HFFc6 (cell line): ENCODE measurements around the gene SLC26A6. TPM values are rescaled to one million over a fixed set of nuclear protein-coding genes. Genes with fewer than 3 reads are reported as not detected.

Experiments
- DNase-seq: peaks from one replicate; pipeline ENCODE4 v3.0.0-alpha.2; 2018
- H3K27ac Mint-ChIP-seq: 2 replicates; pipeline ENCODE4 v1.8.0; 2020; ENCODE audit warnings: mild to moderate bottlenecking, mixed read lengths
- H3K27me3 Mint-ChIP-seq: 2 replicates; pipeline ENCODE4 v1.8.0; 2021; ENCODE audit warnings: mild to moderate bottlenecking, moderate library complexity, mixed read lengths; ENCODE audit not compliant: insufficient read depth
- H3K36me3 Mint-ChIP-seq: 2 replicates; pipeline ENCODE4 v1.8.0; 2021; ENCODE audit warnings: low read depth, mixed read lengths
- H3K4me1 Mint-ChIP-seq: 2 replicates; pipeline ENCODE4 v1.8.0; 2020; ENCODE audit warnings: low read depth, mixed read lengths
- H3K4me3 Mint-ChIP-seq: 2 replicates; pipeline ENCODE4 v1.8.0; 2020; ENCODE audit warnings: mild to moderate bottlenecking, moderate library complexity, mixed read lengths
- H3K9me3 Mint-ChIP-seq: 2 replicates; pipeline ENCODE4 v1.8.0; 2020; ENCODE audit warnings: mild to moderate bottlenecking, mixed read lengths
- total RNA-seq, 6 experiments: library from RNA; stranded (reverse); fragmentation: NEBNext Ultra II Directional; extraction: Animal tissue kit (Norgen Biotek cat#: 25700); gene quantifications; 2 replicates in 1 of 6; 3 replicates in 5 of 6; pipeline ENCODE4 v1.2.3, GENCODE V29; 2021
- TF ChIP-seq, protein P1 (sequence below): fragments of 200-600 bp; sonication (generic); IDR thresholded peaks from 2 replicates; pipeline ENCODE4 v1.5.0; 2021; ENCODE audit warnings: antibody characterized with exemption, mild to moderate bottlenecking

SLC26A6 gene
- total RNA-seq, 6 experiments from 2014 or later: 15.1 to 19.6 (median 17.5) TPM

GRCh38 chr3:48681541-48681880 is 46.2 kb upstream of the SLC26A6 start:
- Mint-ChIP-seq H3K36me3 (peaks cover 25% of the 10 kb centered on the region), H3K9me3 (no peaks in the 10 kb centered on the region), H3K4me3 (no peak overlapping the region), H3K27me3 (no peaks in the 10 kb centered on the region; the same call in 1 of the 2 replicates), H3K4me1 (peaks cover 61% of the 10 kb centered on the region), H3K27ac (no peak overlapping the region)
- TF ChIP-seq, protein P1, sequence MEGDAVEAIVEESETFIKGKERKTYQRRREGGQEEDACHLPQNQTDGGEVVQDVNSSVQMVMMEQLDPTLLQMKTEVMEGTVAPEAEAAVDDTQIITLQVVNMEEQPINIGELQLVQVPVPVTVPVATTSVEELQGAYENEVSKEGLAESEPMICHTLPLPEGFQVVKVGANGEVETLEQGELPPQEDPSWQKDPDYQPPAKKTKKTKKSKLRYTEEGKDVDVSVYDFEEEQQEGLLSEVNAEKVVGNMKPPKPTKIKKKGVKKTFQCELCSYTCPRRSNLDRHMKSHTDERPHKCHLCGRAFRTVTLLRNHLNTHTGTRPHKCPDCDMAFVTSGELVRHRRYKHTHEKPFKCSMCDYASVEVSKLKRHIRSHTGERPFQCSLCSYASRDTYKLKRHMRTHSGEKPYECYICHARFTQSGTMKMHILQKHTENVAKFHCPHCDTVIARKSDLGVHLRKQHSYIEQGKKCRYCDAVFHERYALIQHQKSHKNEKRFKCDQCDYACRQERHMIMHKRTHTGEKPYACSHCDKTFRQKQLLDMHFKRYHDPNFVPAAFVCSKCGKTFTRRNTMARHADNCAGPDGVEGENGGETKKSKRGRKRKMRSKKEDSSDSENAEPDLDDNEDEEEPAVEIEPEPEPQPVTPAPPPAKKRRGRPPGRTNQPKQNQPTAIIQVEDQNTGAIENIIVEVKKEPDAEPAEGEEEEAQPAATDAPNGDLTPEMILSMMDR: no peak
- DNase-seq: no peak

DNA sequence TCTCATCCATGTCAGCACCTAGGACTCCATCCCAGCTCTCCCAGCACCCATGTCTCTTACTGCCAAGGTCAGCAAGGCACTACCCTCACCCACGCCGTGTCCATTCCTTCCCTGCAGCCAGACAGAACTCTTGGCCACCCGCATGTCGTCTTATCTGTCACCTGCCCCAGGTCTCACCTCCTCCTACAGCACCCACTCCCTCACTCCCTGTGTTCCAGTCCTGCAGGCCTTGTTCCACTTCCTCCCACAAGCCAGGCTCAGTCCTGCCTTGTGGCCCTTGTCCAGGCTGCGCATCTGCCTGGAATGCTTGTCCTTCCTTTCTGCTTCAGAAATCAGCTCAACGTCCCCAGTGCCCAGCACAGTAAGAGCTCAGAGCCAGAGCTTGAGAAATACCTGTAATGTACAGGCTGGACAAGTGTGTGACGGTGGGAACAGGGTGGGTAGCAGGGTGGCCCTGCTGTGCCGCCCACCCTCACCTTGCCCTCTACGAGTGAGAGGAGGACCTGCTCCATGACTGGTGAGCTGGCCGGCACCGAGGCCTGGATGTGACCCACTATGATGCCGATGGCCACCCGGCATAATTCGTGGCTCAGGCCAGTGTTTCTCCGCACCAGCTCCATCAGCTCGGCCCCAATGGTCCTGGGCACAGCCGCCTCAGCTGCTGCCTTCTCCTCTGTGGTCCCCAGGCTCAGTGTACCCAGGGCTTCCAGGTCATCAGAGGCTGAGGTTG is 45.7 kb upstream of the SLC26A6 start:
- Mint-ChIP-seq H3K4me1 (peaks cover 56% of the 10 kb centered on the region), H3K4me3 (no peak overlapping the region), H3K27me3 (no peaks in the 10 kb centered on the region; the same call in 1 of the 2 replicates), H3K36me3 (peaks cover 25% of the 10 kb centered on the region), H3K27ac (no peak overlapping the region; the same call in 1 of the 2 replicates), H3K9me3 (no peaks in the 10 kb centered on the region)
- DNase-seq: no peak
- TF ChIP-seq, protein P1: no peak

- H3K4me3 Mint-ChIP-seq: no peak overlapping the region
- no peak for DNase-seq
- H3K27ac Mint-ChIP-seq: no peak overlapping the region
These were observed 44.4 kb upstream of the SLC26A6 start for GRCh38 chr3:48679411-48680391.

DNA sequence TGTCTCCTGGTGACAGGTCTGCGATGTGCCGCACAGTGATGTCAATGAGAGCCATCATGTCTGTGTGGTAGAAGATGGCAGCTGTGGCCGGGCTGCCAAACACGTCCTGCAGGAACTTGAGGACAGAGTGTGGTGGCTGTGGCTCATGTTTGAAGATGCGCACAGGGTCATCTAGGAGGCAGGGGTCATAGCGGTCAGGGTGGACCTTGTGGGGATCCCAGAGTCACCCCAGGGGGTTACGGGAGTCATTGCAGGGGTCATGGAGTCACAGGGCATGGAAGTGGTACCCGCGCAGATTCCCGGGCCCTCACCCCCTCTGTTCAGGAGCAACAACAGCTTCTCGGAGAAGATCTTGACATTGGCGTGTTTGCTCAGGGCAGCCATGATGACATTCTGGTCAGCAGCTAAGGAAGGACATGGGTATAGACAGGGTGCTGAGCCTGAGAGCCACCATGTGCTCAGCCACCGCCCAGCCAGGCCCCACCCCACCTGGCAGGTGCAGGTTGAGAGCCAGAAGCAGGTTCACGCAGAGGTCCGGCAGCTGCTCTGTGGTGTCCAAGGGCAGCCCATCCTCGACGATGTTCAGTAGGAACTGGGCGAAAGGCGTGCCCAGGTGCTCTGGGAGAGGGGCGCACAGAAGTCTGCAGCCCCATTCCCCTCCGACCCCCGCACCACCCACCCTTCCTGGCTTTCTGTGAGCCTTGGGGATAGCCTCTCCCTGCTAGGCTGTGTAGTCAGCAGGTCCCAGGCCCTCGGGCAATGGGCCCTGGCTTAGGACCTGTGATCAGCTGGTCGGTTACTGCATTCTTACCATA is 43.5 kb upstream of the SLC26A6 start:
- Mint-ChIP-seq H3K36me3 (peaks cover 25% of the 10 kb centered on the region), H3K27ac (peak overlapping the region; percentile 12), H3K4me3 (no peak overlapping the region), H3K9me3 (no peaks in the 10 kb centered on the region), H3K27me3 (no peaks in the 10 kb centered on the region; the same call in 1 of the 2 replicates), H3K4me1 (peaks cover 42% of the 10 kb centered on the region)
- no peak for DNase-seq
- TF ChIP-seq, protein P1: no peak

More at GRCh38 chr3:48679411-48680391, 44.4 kb upstream of the SLC26A6 start:
- Mint-ChIP-seq H3K4me1 (peaks cover 51% of the 10 kb centered on the region), H3K27me3 (no peaks in the 10 kb centered on the region; the same call in 1 of the 2 replicates), H3K36me3 (peaks cover 25% of the 10 kb centered on the region), H3K9me3 (no peaks in the 10 kb centered on the region)
- TF ChIP-seq, protein P1: no peak

- TF ChIP-seq, protein P1: no peak
- Mint-ChIP-seq H3K27me3 (no peaks in the 10 kb centered on the region; the same call in 1 of the 2 replicates), H3K4me3 (no peak overlapping the region), H3K9me3 (no peaks in the 10 kb centered on the region), H3K27ac (peak overlapping the region; percentile 12), H3K4me1 (peaks cover 35% of the 10 kb centered on the region), H3K36me3 (peaks cover 25% of the 10 kb centered on the region)
- DNase-seq: peak; percentile 34
These were observed 42.8 kb upstream of the SLC26A6 start for GRCh38 chr3:48678056-48678455.
